ENCODE data around the gene FABP6.

Gene FABP6

GRCh38 chr5:160219356-160219755, 9.9 kb upstream of the FABP6 start:
- H3K4me3 ChIP-seq (ENCODE audit: low read length in 2 of 2) = no peak overlapping the region
- H3K27me3 ChIP-seq (ENCODE audit: control insufficient read depth in 2 of 2, insufficient read depth in 2 of 2, low read length in 2 of 2) = no peaks in the 10 kb centered on the region
- no peak overlapping the region for H3K27ac ChIP-seq (ENCODE audit: low read depth in 2 of 2, low read length in 2 of 2)
- no peaks in the 10 kb centered on the region for H3K4me1 ChIP-seq (ENCODE audit: control insufficient read depth in 2 of 2, insufficient read depth in 2 of 2, low read length in 2 of 2)
- no peaks in the 10 kb centered on the region for H3K36me3 ChIP-seq (ENCODE audit: control insufficient read depth in 2 of 2, insufficient read depth in 2 of 2, low read length in 2 of 2)
- H3K9ac ChIP-seq (ENCODE audit: low read depth in 1 of 2, low read length in 2 of 2) = no peak overlapping the region
- H3K9me3 ChIP-seq (ENCODE audit: control insufficient read depth in 2 of 2, low read length in 2 of 2) = no peaks in the 10 kb centered on the region

GRCh38 chr5:160221082-160221481, 8.2 kb upstream of the FABP6 start:
- Histone ChIP-seq H3K4me3 (ENCODE audit: low read length in 2 of 2) (no peak overlapping the region), H3K36me3 (ENCODE audit: control insufficient read depth in 2 of 2, insufficient read depth in 2 of 2, low read length in 2 of 2) (no peaks in the 10 kb centered on the region), H3K4me1 (ENCODE audit: control insufficient read depth in 2 of 2, insufficient read depth in 2 of 2, low read length in 2 of 2) (no peaks in the 10 kb centered on the region), H3K9ac (ENCODE audit: low read depth in 1 of 2, low read length in 2 of 2) (no peak overlapping the region), H3K27me3 (ENCODE audit: control insufficient read depth in 2 of 2, insufficient read depth in 2 of 2, low read length in 2 of 2) (no peaks in the 10 kb centered on the region), H3K9me3 (ENCODE audit: control insufficient read depth in 2 of 2, low read length in 2 of 2) (no peaks in the 10 kb centered on the region), H3K27ac (ENCODE audit: low read depth in 2 of 2, low read length in 2 of 2) (no peak overlapping the region)

GRCh38 chr5:160227012-160227411, 2.3 kb upstream of the FABP6 start:
- H3K9me3 ChIP-seq (ENCODE audit: control insufficient read depth in 2 of 2, low read length in 2 of 2) = no peaks in the 10 kb centered on the region
- no peaks in the 10 kb centered on the region for H3K27me3 ChIP-seq (ENCODE audit: control insufficient read depth in 2 of 2, insufficient read depth in 2 of 2, low read length in 2 of 2)
- no peak overlapping the region for H3K27ac ChIP-seq (ENCODE audit: low read depth in 2 of 2, low read length in 2 of 2)
- H3K4me1 ChIP-seq (ENCODE audit: control insufficient read depth in 2 of 2, insufficient read depth in 2 of 2, low read length in 2 of 2) = no peaks in the 10 kb centered on the region
- no peak overlapping the region for H3K9ac ChIP-seq (ENCODE audit: low read depth in 1 of 2, low read length in 2 of 2)
- H3K36me3 ChIP-seq (ENCODE audit: control insufficient read depth in 2 of 2, insufficient read depth in 2 of 2, low read length in 2 of 2) = no peaks in the 10 kb centered on the region
- H3K4me3 ChIP-seq (ENCODE audit: low read length in 2 of 2) = no peak overlapping the region

GRCh38 chr5:160230686-160231527, 1.6 kb downstream of the FABP6 start:
- Histone ChIP-seq H3K27me3 (ENCODE audit: control insufficient read depth in 2 of 2, insufficient read depth in 2 of 2, low read length in 2 of 2) (no peaks in the 10 kb centered on the region), H3K9me3 (ENCODE audit: control insufficient read depth in 2 of 2, low read length in 2 of 2) (no peaks in the 10 kb centered on the region), H3K9ac (ENCODE audit: low read depth in 1 of 2, low read length in 2 of 2) (no peak overlapping the region), H3K36me3 (ENCODE audit: control insufficient read depth in 2 of 2, insufficient read depth in 2 of 2, low read length in 2 of 2) (no peaks in the 10 kb centered on the region), H3K4me1 (ENCODE audit: control insufficient read depth in 2 of 2, insufficient read depth in 2 of 2, low read length in 2 of 2) (no peaks in the 10 kb centered on the region), H3K27ac (ENCODE audit: low read depth in 2 of 2, low read length in 2 of 2) (no peak overlapping the region), H3K4me3 (ENCODE audit: low read length in 2 of 2) (no peak overlapping the region)

GRCh38 chr5:160231783-160232342, 2.6 kb downstream of the FABP6 start:
- H3K27me3 ChIP-seq (ENCODE audit: control insufficient read depth in 2 of 2, insufficient read depth in 2 of 2, low read length in 2 of 2) = no peaks in the 10 kb centered on the region
- H3K4me3 ChIP-seq (ENCODE audit: low read length in 2 of 2) = no peak overlapping the region
- H3K4me1 ChIP-seq (ENCODE audit: control insufficient read depth in 2 of 2, insufficient read depth in 2 of 2, low read length in 2 of 2) = no peaks in the 10 kb centered on the region
- H3K9ac ChIP-seq (ENCODE audit: low read depth in 1 of 2, low read length in 2 of 2) = no peak overlapping the region
- H3K36me3 ChIP-seq (ENCODE audit: control insufficient read depth in 2 of 2, insufficient read depth in 2 of 2, low read length in 2 of 2) = no peaks in the 10 kb centered on the region
- H3K27ac ChIP-seq (ENCODE audit: low read depth in 2 of 2, low read length in 2 of 2) = no peak overlapping the region
- no peaks in the 10 kb centered on the region for H3K9me3 ChIP-seq (ENCODE audit: control insufficient read depth in 2 of 2, low read length in 2 of 2)

GRCh38 chr5:160233215-160233614, 3.9 kb downstream of the FABP6 start:
- H3K9me3 ChIP-seq (ENCODE audit: control insufficient read depth in 2 of 2, low read length in 2 of 2) = no peaks in the 10 kb centered on the region
- H3K36me3 ChIP-seq (ENCODE audit: control insufficient read depth in 2 of 2, insufficient read depth in 2 of 2, low read length in 2 of 2) = no peaks in the 10 kb centered on the region
- no peaks in the 10 kb centered on the region for H3K27me3 ChIP-seq (ENCODE audit: control insufficient read depth in 2 of 2, insufficient read depth in 2 of 2, low read length in 2 of 2)
- H3K27ac ChIP-seq (ENCODE audit: low read depth in 2 of 2, low read length in 2 of 2) = no peak overlapping the region
- H3K4me1 ChIP-seq (ENCODE audit: control insufficient read depth in 2 of 2, insufficient read depth in 2 of 2, low read length in 2 of 2) = no peaks in the 10 kb centered on the region
- H3K9ac ChIP-seq (ENCODE audit: low read depth in 1 of 2, low read length in 2 of 2) = no peak overlapping the region
- H3K4me3 ChIP-seq (ENCODE audit: low read length in 2 of 2) = no peak overlapping the region

- no peak overlapping the region for H3K9ac ChIP-seq (ENCODE audit: low read depth in 1 of 2, low read length in 2 of 2)
- H3K36me3 ChIP-seq (ENCODE audit: control insufficient read depth in 2 of 2, insufficient read depth in 2 of 2, low read length in 2 of 2) = no peaks in the 10 kb centered on the region
- no peak overlapping the region for H3K27ac ChIP-seq (ENCODE audit: low read depth in 2 of 2, low read length in 2 of 2)
- H3K27me3 ChIP-seq (ENCODE audit: control insufficient read depth in 2 of 2, insufficient read depth in 2 of 2, low read length in 2 of 2) = no peaks in the 10 kb centered on the region
- no peaks in the 10 kb centered on the region for H3K9me3 ChIP-seq (ENCODE audit: control insufficient read depth in 2 of 2, low read length in 2 of 2)
- no peaks in the 10 kb centered on the region for H3K4me1 ChIP-seq (ENCODE audit: control insufficient read depth in 2 of 2, insufficient read depth in 2 of 2, low read length in 2 of 2)
- no peak overlapping the region for H3K4me3 ChIP-seq (ENCODE audit: low read length in 2 of 2)
Observed at GRCh38 chr5:160235731-160236130, 6.4 kb downstream of the FABP6 start.

- Histone ChIP-seq H3K4me1 (ENCODE audit: control insufficient read depth in 2 of 2, insufficient read depth in 2 of 2, low read length in 2 of 2) (no peaks in the 10 kb centered on the region), H3K9ac (ENCODE audit: low read depth in 1 of 2, low read length in 2 of 2) (no peak overlapping the region), H3K9me3 (ENCODE audit: control insufficient read depth in 2 of 2, low read length in 2 of 2) (no peaks in the 10 kb centered on the region), H3K27me3 (ENCODE audit: control insufficient read depth in 2 of 2, insufficient read depth in 2 of 2, low read length in 2 of 2) (no peaks in the 10 kb centered on the region), H3K36me3 (ENCODE audit: control insufficient read depth in 2 of 2, insufficient read depth in 2 of 2, low read length in 2 of 2) (no peaks in the 10 kb centered on the region), H3K4me3 (ENCODE audit: low read length in 2 of 2) (no peak overlapping the region), H3K27ac (ENCODE audit: low read depth in 2 of 2, low read length in 2 of 2) (no peak overlapping the region)
Observed at GRCh38 chr5:160237571-160238093, 8.3 kb downstream of the FABP6 start.

GRCh38 chr5:160240350-160240749, 11.0 kb downstream of the FABP6 start:
- Histone ChIP-seq H3K9ac (ENCODE audit: low read depth in 1 of 2, low read length in 2 of 2) (no peak overlapping the region), H3K4me1 (ENCODE audit: control insufficient read depth in 2 of 2, insufficient read depth in 2 of 2, low read length in 2 of 2) (peaks cover 0 to 2% of the 10 kb centered on the region in 2 donors), H3K27ac (ENCODE audit: low read depth in 2 of 2, low read length in 2 of 2) (no peak overlapping the region), H3K27me3 (ENCODE audit: control insufficient read depth in 2 of 2, insufficient read depth in 2 of 2, low read length in 2 of 2) (no peaks in the 10 kb centered on the region), H3K36me3 (ENCODE audit: control insufficient read depth in 2 of 2, insufficient read depth in 2 of 2, low read length in 2 of 2) (no peaks in the 10 kb centered on the region), H3K9me3 (ENCODE audit: control insufficient read depth in 2 of 2, low read length in 2 of 2) (no peaks in the 10 kb centered on the region), H3K4me3 (ENCODE audit: low read length in 2 of 2) (no peak overlapping the region)

- Histone ChIP-seq H3K4me3 (ENCODE audit: low read length in 2 of 2) (no peak overlapping the region), H3K9me3 (ENCODE audit: control insufficient read depth in 2 of 2, low read length in 2 of 2) (no peaks in the 10 kb centered on the region), H3K27me3 (ENCODE audit: control insufficient read depth in 2 of 2, insufficient read depth in 2 of 2, low read length in 2 of 2) (no peaks in the 10 kb centered on the region), H3K27ac (ENCODE audit: low read depth in 2 of 2, low read length in 2 of 2) (no peak overlapping the region), H3K4me1 (ENCODE audit: control insufficient read depth in 2 of 2, insufficient read depth in 2 of 2, low read length in 2 of 2) (peaks cover 0 to 3% of the 10 kb centered on the region in 2 donors), H3K36me3 (ENCODE audit: control insufficient read depth in 2 of 2, insufficient read depth in 2 of 2, low read length in 2 of 2) (no peaks in the 10 kb centered on the region), H3K9ac (ENCODE audit: low read depth in 1 of 2, low read length in 2 of 2) (no peak overlapping the region)
Observed at GRCh38 chr5:160242145-160242544, 12.8 kb downstream of the FABP6 start.

All from mucosa of rectum (tissue), 2 donors.